ENCODE results near the gene EPB41L1.

GRCh38 chr20:36182604-36183154 is 28.1 kb downstream of the EPB41L1 start:
- no peak for TF ChIP-seq CTCF (conservative IDR thresholded peaks at IDR 0.05; ENCODE audit: low read depth in 2 of 2)
- no peak for TF ChIP-seq POLR2AphosphoS5 (IDR thresholded peaks at IDR 0.05; ENCODE audit: low read depth)
